GM12878 (cell line): ENCODE results near the gene CHPF2. TPM values are rescaled to one million over a fixed set of nuclear protein-coding genes. Genes with fewer than 3 reads are reported as not detected.

ENCODE experiments used
- ATAC-seq: fragments of 200-7000 bp; cut with Tn5 transposase; 3 replicates; pipeline ENCODE4 v1.9.1; 2020; ENCODE audit warnings: mild to moderate bottlenecking, moderate library complexity
- BruUV-seq: library from RNA; stranded (reverse); fragments of 400-500 nt; replicated peaks from 2 replicates; lab custom pipeline; 2021; lab: Mats Ljungman, UMichigan
- CTCF ChIA-PET: fragments of 300-600 bp; sonication (Branson Sonifier 250); formaldehyde crosslinking; extraction: SDS; loops from one replicate; lab custom pipeline; 2021; ENCODE audit warnings: inconsistent platforms; lab: Yijun Ruan, JAX
- POLR2A ChIA-PET: fragments of 350-600 bp; formaldehyde crosslinking; extraction: SDS; loops from one replicate; lab custom pipeline; 2021; ENCODE audit warnings: inconsistent platforms; lab: Charles Lee
- RAD21 ChIA-PET: fragments of 300-600 bp; sonication (Branson Sonifier 250); formaldehyde crosslinking; loops from one replicate; lab custom pipeline; 2023; ENCODE audit warnings: antibody characterized with exemption; ENCODE audit not compliant: unreplicated experiment; lab: Charles Lee
- SMC1A ChIA-PET: fragments of 300-600 bp; sonication (Branson Sonifier 250); formaldehyde crosslinking; loops from one replicate; lab custom pipeline; 2023; ENCODE audit not compliant: unreplicated experiment, uncharacterized antibody; lab: Charles Lee
- DNase-seq: peaks from one replicate; pipeline ENCODE4 v3.0.0-alpha.2; 2011; ENCODE audit warnings: low read depth, low spot score
- FAIRE-seq: peaks from 3 replicates; lab custom pipeline; 2011; peaks lifted over from hg19 to GRCh38; lab: Jason Lieb, UNC
- H2AFZ ChIP-seq: 2 replicates; pipeline ENCODE4 v1.6.0; 2011; ENCODE audit warnings: low read depth, low read length, control low read depth; ENCODE audit not compliant: control insufficient read depth
- H3K27ac ChIP-seq: 2 replicates; pipeline ENCODE4 v1.5.1; 2011; ENCODE audit warnings: control low read depth; ENCODE audit not compliant: control insufficient read depth, insufficient read depth
- H3K27me3 ChIP-seq, 2 experiments: replicated peaks in 1 of 2; 2 replicates each; pipeline versions ENCODE4 v1.6.0 to v1.6.1; 2011; ENCODE audit warnings: low read length in 1 of 2; ENCODE audit not compliant: control insufficient read depth in 2 of 2, insufficient read depth in 2 of 2
- H3K36me3 ChIP-seq, 2 experiments: 2 replicates each; pipeline ENCODE4 v1.5.1; 2011; ENCODE audit warnings: low read length in 1 of 2; ENCODE audit not compliant: control insufficient read depth in 2 of 2, insufficient read depth in 2 of 2
- H3K4me1 ChIP-seq: 2 replicates; pipeline ENCODE4 v1.6.1; 2011; ENCODE audit warnings: mild to moderate bottlenecking, low read length, moderate library complexity, mixed read lengths; ENCODE audit not compliant: control insufficient read depth, insufficient read depth
- H3K4me2 ChIP-seq: 2 replicates; pipeline ENCODE4 v1.6.0; 2011; ENCODE audit warnings: control low read depth; ENCODE audit not compliant: control insufficient read depth, insufficient read depth
- H3K4me3 ChIP-seq: fragments of 200-600 bp; sonication (generic); 2 replicates; pipeline ENCODE4 v1.5.1; 2016
- H3K79me2 ChIP-seq: 2 replicates; pipeline ENCODE4 v1.6.0; 2011; ENCODE audit warnings: low read length; ENCODE audit not compliant: control insufficient read depth, insufficient read depth
- H3K9ac ChIP-seq: 2 replicates; pipeline ENCODE4 v1.8.0; 2011; ENCODE audit warnings: low read length, control low read depth, mixed read lengths; ENCODE audit not compliant: control insufficient read depth, insufficient read depth
- H3K9me3 ChIP-seq: replicated peaks from 3 replicates; pipeline ENCODE4 v1.5.1; 2011; ENCODE audit warnings: mild to moderate bottlenecking, low read length; ENCODE audit not compliant: control insufficient read depth, insufficient read depth
- H4K20me1 ChIP-seq: 2 replicates; pipeline ENCODE4 v1.6.0; 2011; ENCODE audit not compliant: control insufficient read depth, insufficient read depth
- CEBPB ChIP-seq, 2 experiments: fragments of 150-350 bp in 1 of 2; IDR thresholded peaks; 2 replicates each; pipeline ENCODE4 v1.6.1; 2012 to 2014; ENCODE audit warnings: low read depth in 2 of 2, low read length in 2 of 2, borderline replicate concordance in 1 of 2, inconsistent platforms in 1 of 2
- IRF3 ChIP-seq: fragments of 450-650 bp; IDR thresholded peaks from 2 replicates; pipeline ENCODE4 v1.6.1; 2014; ENCODE audit warnings: mild to moderate bottlenecking
- KDM1A ChIP-seq: fragments of 200-600 bp; sonication (generic); IDR thresholded peaks from 2 replicates; pipeline ENCODE4 v1.6.1; 2016; ENCODE audit warnings: borderline replicate concordance
- RAD51 ChIP-seq: fragments of 450-650 bp; IDR thresholded peaks from 2 replicates; pipeline ENCODE4 v1.6.1; 2016; ENCODE audit warnings: moderate library complexity, mild to moderate bottlenecking, inconsistent platforms
- RFX5 ChIP-seq: IDR thresholded peaks from 2 replicates; pipeline ENCODE4 v1.6.1; 2011; ENCODE audit warnings: low read depth, low read length, improper control_type of control experiment
- ZNF687 ChIP-seq: fragments of 450-650 bp; IDR thresholded peaks from 2 replicates; pipeline ENCODE4 v1.6.1; 2017; ENCODE audit warnings: mild to moderate bottlenecking, moderate library complexity
- WGBS: methylation state at CpG from one replicate; pipeline ENCODE4 v1.1.6; 2016; ENCODE audit warnings: low lambda C conversion rate; ENCODE audit not compliant: insufficient replicate concordance, insufficient coverage; ENCODE audit errors: missing lambda C conversion rate; 5-methylcytosine and 5-hydroxymethylcytosine counted together
- in situ Hi-C: fragments of 300-500 bp; cut with MboI; formaldehyde crosslinking; loops from 9 replicates; pipeline ENCODE4 v1.14.3; 2018; ENCODE audit warnings: mixed read lengths
- intact Hi-C: fragments of 100-400 bp; cut with micrococcal nuclease; formaldehyde crosslinking; loops from one replicate; pipeline ENCODE4 v1.14.2; 2022; ENCODE audit not compliant: unreplicated experiment
- polyA plus RNA-seq, 11 experiments: library from polyadenylated mRNA; depleted of rRNA in 4 of 11; unstranded in 6 of 11; stranded (reverse) in 5 of 11; fragments of >200 nt; fragmentation: Nextera tagmentation in 4 of 11; fragmentation: Illumina TruSeq in 1 of 11; extraction: Ambion mirVana in 4 of 11; extraction: Trizol in 1 of 11; gene quantifications; 1 replicate in 1 of 11; 2 replicates in 10 of 11; pipeline versions ENCODE4 v1.2.1 to v1.2.3, GENCODE V29; 2011 to 2016; ENCODE audit warnings: inconsistent platforms in 2 of 11, missing spikeins in 2 of 11, low read depth in 1 of 11
- total RNA-seq, 4 experiments: library from RNA; depleted of rRNA in 3 of 4; stranded (reverse); fragments of >200 nt in 3 of 4; fragmentation: Illumina TruSeq in 1 of 4; extraction: Trizol in 1 of 4; gene quantifications; 2 replicates each; pipeline versions ENCODE4 v1.2.1 to v1.2.3, GENCODE V29; 2013 to 2021

CHPF2 gene
- total and polyA plus RNA-seq, 10 of the 15 experiments (the other 5 are each of a cell fraction or from before 2014, with no cell fraction given): 0.23 to 33.1 (median 11.5) TPM

- no peak for DNase-seq
- Histone ChIP-seq H3K4me3 (no peak overlapping the region), H2AFZ (no peak overlapping the region), H3K9me3 (no peaks in the 10 kb centered on the region), H3K36me3 (peaks cover 18 to 20% of the 10 kb centered on the region in 2 experiments), H4K20me1 (no peaks in the 10 kb centered on the region), H3K4me2 (no peak overlapping the region), H3K4me1 (no peaks in the 10 kb centered on the region), H3K79me2 (no peaks in the 10 kb centered on the region), H3K27me3 (no peaks in the 10 kb centered on the region), H3K27ac (no peak overlapping the region), H3K9ac (no peak overlapping the region)
- RAD21 ChIA-PET: no interaction called here
- WGBS: 84% methylated on average over 3 of the region's 3 CpGs
- TSS peak; percentile 14 for BruUV-seq
- ATAC-seq: no peak
- FAIRE-seq: no peak
- no peak for TF ChIP-seq IRF3
- no peak for TF ChIP-seq KDM1A
- TF ChIP-seq ZNF687: no peak
- TF ChIP-seq RAD51: no peak
- TF ChIP-seq CEBPB (IDR thresholded peaks at IDR 0.05; ENCODE audit: borderline replicate concordance in 1 of 2, low read depth in 2 of 2, low read length in 2 of 2): no peak
- no peak for TF ChIP-seq RFX5
- SMC1A ChIA-PET: no interaction called here
- CTCF ChIA-PET: interaction anchor here (1.5 to 1.7 kb wide), 2 partner anchors 13 to 30 kb away, joined by 3 to 9 read pairs; partner anchors contain the start of gene ABCF2
- intact Hi-C loops: no loop called here
- POLR2A ChIA-PET: interaction anchor here (0.6 kb wide), 1 partner anchor 13 kb away, joined by 3 read pairs; the partner anchor contains the start of gene ABCF2
- in situ Hi-C loops: no loop called here
Observed at GRCh38 chr7:151213826-151214225, 18.5 kb upstream of the CHPF2 start.
